Activated CD4-positive, alpha-beta T cell treated with anti-CD3 and anti-CD28 coated beads, Interleukin-2, amount 50 U/mL, for 48 hours (primary cell): ENCODE results near the gene UGGT1.
"Not testable (repeated sequence)": the region's sequence is repeated elsewhere in the genome, so short reads cannot be mapped to it uniquely, and the experiment has no call there.

ENCODE experiments used
- DNase-seq, 2 experiments: peaks; one replicate each; pipeline ENCODE4 v3.0.0-alpha.2; 2020

The UGGT1 gene

DNA sequence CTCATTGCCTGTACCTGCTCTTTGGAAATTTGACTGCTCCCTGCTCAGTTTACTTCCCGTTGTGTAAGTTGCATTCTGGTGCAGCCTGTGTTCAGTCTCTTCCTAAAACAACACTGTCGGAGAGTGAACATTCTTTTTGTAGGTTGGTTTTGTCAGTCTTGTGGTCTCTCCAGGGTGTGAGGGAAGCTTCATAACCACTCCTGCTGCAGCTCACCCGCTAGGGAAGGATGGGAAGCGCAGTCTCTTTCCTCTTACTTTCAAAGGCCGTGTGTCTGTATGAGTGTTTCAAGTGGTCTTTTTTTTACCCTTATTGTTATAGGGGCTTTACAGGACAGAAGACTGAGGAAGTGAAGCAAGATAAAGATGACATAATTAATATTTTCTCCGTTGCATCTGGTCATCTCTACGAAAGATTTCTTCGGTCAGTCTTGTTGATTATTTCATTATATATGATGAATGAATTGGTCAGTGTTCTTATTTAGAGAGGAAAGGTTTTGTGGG lies 87.2 kb downstream of the UGGT1 start:
- DNase-seq = no peak

DNA sequence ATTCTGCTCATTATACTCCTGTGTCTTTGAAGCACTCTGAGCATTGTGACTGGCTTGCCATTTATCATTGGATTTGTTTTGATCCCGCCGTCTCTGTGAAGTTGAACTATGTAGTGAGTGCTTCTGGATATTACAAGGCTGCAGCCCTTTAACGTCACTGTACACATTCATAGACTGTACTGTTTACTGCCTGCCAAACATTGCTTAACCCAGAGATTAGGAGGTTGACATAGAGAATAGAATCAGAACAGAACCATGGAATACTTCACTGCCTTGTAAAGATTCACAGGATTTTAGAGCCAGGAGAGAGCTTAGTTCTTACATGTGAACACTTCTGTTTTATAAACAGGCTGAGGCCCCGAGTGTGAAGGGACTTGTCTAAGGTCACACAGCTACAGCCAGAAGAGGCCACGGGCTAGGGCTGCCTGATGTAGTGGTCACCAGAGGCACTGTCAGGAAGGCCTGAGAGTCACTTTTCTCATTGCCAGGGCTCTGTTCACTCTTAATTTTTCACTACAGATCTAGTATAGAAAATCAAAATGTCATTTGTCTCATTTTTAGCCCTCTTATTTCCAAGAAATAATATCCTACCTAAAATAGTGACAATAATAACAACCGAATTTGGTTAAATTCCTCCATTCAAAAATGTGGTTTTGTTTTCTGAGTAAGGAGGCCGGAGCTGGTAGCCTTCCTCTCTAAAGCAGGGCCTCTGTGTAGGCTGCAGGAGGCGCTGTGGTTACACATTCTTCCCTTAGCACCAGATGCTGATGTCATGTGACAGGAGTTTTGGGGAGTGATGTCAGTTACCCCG lies 87.9 kb downstream of the UGGT1 start:
- peak; percentile 43 to 54 for DNase-seq

GRCh38 chr2:128179461-128179755 lies 88.4 kb downstream of the UGGT1 start:
- no peak for DNase-seq

DNA sequence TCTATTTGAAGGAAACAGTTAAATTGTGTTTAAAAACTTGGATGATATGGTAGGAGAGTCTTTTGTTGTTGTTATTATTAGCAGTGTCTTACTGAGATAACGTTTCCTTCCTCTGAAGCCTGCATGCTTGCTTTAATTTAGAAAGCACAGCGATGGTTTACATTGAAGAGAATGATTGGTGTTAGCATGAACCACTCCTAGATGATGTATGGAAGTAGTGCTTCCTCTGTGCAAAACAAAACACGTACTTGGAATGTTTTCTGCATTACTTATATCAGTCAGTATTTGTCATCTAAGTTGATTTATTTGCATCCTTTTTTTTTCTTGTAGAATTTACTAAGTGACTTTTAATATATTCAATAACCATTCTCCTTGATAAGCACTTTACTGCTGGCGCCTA lies 89.0 kb downstream of the UGGT1 start:
- DNase-seq = no peak

DNA sequence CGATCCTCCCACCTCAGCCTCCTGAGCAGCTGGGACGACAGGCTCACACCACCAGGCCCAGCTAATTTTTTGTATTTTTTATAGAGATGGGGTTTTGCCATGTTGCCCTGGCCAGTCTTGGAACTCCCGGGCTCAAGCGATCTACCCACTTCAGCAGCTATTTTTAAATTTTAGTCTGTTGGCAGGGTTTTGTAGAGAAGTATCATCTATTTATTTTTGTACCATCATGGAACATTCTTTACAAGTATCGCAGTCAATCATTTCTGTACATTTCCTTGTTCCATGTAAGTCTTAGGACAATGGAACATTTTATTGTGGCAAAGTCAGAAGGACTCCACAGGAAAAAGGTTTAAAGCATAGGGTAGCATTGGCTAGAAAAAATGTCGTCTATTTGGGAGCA lies 94.6 kb downstream of the UGGT1 start:
- no peak for DNase-seq

- no peak for DNase-seq
Observed at GRCh38 chr2:128187032-128187654, 96.1 kb downstream of the UGGT1 start.

GRCh38 chr2:128195435-128195984 lies 104.5 kb downstream of the UGGT1 start:
- no peak for DNase-seq

GRCh38 chr2:128196026-128196425 lies 105.0 kb downstream of the UGGT1 start:
- DNase-seq = no peak

- peak in 1 of 2 experiments; percentile 4 for DNase-seq
Observed at GRCh38 chr2:128196471-128196931, 105.5 kb downstream of the UGGT1 start.

- DNase-seq = no peak
Observed at GRCh38 chr2:128197059-128197458, 106.1 kb downstream of the UGGT1 start.

- no peak for DNase-seq
Observed at GRCh38 chr2:128198656-128199055, 107.7 kb downstream of the UGGT1 start.

DNA sequence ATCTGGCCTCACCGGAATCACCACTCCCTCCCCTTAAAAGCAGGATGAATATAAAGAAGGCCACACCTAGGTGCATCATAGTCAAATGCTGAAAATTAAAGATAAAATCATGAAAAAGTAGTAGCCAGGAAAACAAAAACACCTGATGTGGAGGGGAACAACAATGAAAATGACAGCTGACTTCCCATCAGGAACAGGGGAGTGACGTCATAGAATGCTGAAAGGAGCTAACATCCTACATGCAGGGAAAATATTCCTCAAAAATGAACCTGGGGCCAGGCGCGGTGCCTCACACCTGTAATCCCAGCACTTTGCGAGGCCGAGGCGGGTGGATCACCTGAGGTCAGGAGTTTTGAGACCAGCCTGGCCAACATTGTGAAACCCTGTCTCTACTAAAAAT lies 108.1 kb downstream of the UGGT1 start:
- DNase-seq = no peak

DNA sequence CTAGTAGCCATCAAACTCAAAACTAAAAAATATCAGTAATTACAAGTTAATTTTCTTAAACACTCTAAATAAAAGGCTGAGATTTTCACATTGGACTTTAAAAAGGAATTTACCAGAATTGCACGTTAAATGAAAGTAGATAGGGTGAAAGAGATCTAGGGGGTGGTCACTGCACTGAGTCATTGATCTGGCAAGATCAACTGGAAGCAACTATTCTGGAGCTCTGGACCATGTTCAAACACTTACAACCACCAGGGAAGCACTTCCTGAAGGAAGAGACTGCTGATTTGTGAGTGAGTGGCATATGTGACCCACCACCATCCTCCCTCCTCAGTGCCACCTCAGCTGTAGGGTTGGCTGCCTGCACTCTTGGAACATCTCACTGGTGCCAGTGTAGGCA lies 111.8 kb downstream of the UGGT1 start:
- no peak for DNase-seq

DNA sequence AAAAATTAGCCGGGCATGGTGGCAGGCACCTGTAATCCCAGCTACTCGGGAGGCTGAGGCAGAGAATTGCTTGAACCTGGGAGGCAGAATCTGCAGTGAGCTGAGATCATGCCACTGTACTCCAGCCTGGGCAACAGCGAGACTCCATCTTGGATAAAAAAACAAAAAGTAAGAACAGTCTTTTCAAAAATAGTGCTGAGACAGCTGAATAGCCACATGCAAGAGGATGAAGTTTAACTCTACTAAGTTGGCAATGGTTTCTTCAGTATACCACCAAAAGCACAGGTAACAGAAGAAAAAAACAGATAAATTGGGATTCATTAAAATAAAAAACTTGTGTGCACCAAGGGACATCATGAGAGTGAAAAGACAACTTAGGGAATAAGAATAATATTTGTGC lies 115.2 kb downstream of the UGGT1 start:
- no peak for DNase-seq

GRCh38 chr2:128208023-128208422 lies 117.0 kb downstream of the UGGT1 start:
- no peak for DNase-seq

GRCh38 chr2:128208631-128209324 lies 117.8 kb downstream of the UGGT1 start:
- not testable (repeated sequence) for DNase-seq

- DNase-seq = no peak
Observed at GRCh38 chr2:128214251-128214650, 123.3 kb downstream of the UGGT1 start.

GRCh38 chr2:128214866-128215460 lies 124.0 kb downstream of the UGGT1 start:
- DNase-seq = no peak

- no peak for DNase-seq
Observed at GRCh38 chr2:128215897-128216642, 125.1 kb downstream of the UGGT1 start.

DNA sequence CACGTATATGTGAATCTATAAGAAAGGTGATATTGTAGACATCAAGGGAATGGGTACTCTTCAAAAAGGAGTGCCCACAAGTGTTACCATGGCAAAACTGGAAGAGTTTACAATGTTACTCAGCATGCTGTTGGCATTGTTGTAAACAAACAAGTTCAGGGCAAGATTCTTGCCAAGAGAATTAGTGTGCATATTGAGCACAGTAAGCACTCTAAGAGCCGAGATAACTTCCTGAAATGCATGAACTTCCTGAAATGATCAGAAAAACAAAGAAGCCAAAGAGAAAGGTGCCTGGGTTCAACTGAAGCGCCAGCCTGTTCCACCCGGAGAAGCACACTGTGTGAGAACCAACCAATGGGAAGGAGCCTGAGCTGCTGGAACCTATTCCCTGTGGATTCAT lies 126.7 kb downstream of the UGGT1 start:
- DNase-seq = no peak

GRCh38 chr2:128219891-128220290 lies 128.9 kb downstream of the UGGT1 start:
- DNase-seq = no peak

DNA sequence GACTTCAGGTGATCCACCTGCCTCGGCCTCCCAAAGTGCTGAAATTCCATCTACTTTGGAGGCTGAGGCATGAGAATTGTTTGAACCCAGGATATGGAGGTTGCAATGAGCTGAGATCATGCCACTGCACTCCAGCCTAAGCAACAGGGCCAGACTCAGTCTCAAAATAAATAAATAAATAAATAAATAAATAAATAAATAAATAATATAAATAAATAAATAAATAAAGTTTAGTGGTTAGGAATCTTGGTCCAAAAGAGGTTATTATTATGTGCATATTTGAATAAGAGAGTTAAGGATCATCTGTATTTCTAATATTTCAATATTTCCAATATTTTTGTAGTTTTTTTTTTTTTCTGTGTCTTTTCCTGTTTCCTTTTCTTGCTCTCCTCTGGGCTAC lies 136.9 kb downstream of the UGGT1 start:
- DNase-seq = no peak
